Measurements from ENCODE around the gene LANCL1.

LANCL1 gene

DNA sequence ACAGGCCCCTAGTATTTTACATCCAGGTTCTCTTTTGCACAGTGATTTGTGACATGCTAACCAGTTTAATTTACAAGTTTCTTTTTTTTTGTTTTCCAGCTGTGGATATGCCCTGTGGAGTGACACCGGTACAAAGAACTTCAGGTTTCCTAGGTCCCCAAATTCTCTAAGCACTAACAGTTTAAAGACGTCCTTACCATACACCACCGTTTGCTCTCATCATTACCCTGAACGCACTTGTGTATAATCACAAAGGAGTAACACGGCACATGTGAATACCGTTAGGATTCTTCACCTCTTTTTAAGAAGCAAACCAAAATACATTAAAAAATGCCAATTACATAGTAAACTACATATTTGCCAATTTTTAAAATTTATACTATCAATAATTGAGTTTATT, 853 bp downstream of the LANCL1 start:
- H3K36me3 ChIP-seq (ENCODE audit: control insufficient read depth in 2 of 2, insufficient read depth in 1 of 2, low read length in 2 of 2) = peaks cover 27 to 35% of the 10 kb centered on the region in 2 experiments
- CTCF ChIA-PET = interaction anchor here (0.6 to 0.7 kb wide), 3 partner anchors 21 to 114 kb away, joined by 3 read pairs; no protein-coding TSS in a partner anchor
- H3K4me3 ChIP-seq (ENCODE audit: low read depth, low read length) = peak overlapping the region; percentile 80
- H3K27ac ChIP-seq (ENCODE audit: extremely low read depth, low read depth, low read length) = no peak overlapping the region
- POLR2A ChIA-PET = no interaction called here
- no peaks in the 10 kb centered on the region for H3K9me3 ChIP-seq (ENCODE audit: control insufficient read depth, insufficient read depth, low read depth, low read length)
- TF ChIP-seq ZNF341 (tag by site-specific recombination; IDR thresholded peaks at IDR 0.05; ENCODE audit: low read depth) (no peak), ZNF157 (tag by site-specific recombination; IDR thresholded peaks at IDR 0.05) (no peak), ZNF391 (tag by site-specific recombination; IDR thresholded peaks at IDR 0.05; ENCODE audit: borderline replicate concordance, low read depth) (no peak), KLF1 (tag by site-specific recombination; IDR thresholded peaks at IDR 0.05) (no peak), RBAK (tag by site-specific recombination; IDR thresholded peaks at IDR 0.05) (no peak), ZNF132 (tag by site-specific recombination; IDR thresholded peaks at IDR 0.05; ENCODE audit: borderline replicate concordance) (no peak), GLIS2 (tag by site-specific recombination; IDR thresholded peaks at IDR 0.05) (no peak), YY2 (tag by site-specific recombination; IDR thresholded peaks at IDR 0.05) (no peak), ZNF324 (tag by site-specific recombination; IDR thresholded peaks at IDR 0.05) (no peak), GLI2 (tag by site-specific recombination; IDR thresholded peaks at IDR 0.05; ENCODE audit: borderline replicate concordance, low read depth) (no peak), ZNF239 (tag by site-specific recombination; IDR thresholded peaks at IDR 0.05) (no peak), ZNF792 (tag by site-specific recombination; IDR thresholded peaks at IDR 0.05) (no peak)
- TF ChIP-seq, protein P1, sequence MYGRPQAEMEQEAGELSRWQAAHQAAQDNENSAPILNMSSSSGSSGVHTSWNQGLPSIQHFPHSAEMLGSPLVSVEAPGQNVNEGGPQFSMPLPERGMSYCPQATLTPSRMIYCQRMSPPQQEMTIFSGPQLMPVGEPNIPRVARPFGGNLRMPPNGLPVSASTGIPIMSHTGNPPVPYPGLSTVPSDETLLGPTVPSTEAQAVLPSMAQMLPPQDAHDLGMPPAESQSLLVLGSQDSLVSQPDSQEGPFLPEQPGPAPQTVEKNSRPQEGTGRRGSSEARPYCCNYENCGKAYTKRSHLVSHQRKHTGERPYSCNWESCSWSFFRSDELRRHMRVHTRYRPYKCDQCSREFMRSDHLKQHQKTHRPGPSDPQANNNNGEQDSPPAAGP (tag by site-specific recombination; IDR thresholded peaks at IDR 0.05) = no peak
- TF ChIP-seq, protein P2, sequence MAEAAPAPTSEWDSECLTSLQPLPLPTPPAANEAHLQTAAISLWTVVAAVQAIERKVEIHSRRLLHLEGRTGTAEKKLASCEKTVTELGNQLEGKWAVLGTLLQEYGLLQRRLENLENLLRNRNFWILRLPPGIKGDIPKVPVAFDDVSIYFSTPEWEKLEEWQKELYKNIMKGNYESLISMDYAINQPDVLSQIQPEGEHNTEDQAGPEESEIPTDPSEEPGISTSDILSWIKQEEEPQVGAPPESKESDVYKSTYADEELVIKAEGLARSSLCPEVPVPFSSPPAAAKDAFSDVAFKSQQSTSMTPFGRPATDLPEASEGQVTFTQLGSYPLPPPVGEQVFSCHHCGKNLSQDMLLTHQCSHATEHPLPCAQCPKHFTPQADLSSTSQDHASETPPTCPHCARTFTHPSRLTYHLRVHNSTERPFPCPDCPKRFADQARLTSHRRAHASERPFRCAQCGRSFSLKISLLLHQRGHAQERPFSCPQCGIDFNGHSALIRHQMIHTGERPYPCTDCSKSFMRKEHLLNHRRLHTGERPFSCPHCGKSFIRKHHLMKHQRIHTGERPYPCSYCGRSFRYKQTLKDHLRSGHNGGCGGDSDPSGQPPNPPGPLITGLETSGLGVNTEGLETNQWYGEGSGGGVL (tag by site-specific recombination; IDR thresholded peaks at IDR 0.05) = no peak
- H3K4me1 ChIP-seq (ENCODE audit: control insufficient read depth, insufficient read depth, low read length) = no peaks in the 10 kb centered on the region

DNA sequence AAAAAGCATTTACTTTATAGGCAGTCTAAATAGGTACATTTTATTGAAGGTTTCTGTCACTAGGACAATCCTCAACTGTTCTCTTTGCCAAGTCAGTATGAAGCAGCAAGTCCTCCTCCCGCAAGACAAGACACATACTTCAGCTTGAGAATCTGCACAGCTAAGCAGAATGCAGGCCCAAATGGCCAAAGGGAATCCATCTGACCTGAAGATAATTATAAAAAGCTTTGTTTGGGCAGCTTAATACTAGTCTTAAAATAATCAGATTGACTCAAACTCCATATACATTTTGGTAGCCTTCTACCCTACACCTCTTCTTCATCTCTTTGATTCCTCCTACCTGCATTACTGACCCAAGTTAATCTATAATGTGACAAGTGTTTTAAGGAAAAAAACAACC, 1.8 kb downstream of the LANCL1 start:
- POLR2A ChIA-PET = no interaction called here
- H3K9me3 ChIP-seq (ENCODE audit: control insufficient read depth, insufficient read depth, low read depth, low read length) = no peaks in the 10 kb centered on the region
- H3K4me3 ChIP-seq (ENCODE audit: low read depth, low read length) = no peak overlapping the region
- peaks cover 27 to 44% of the 10 kb centered on the region in 2 experiments for H3K36me3 ChIP-seq (ENCODE audit: control insufficient read depth in 2 of 2, insufficient read depth in 1 of 2, low read length in 2 of 2)
- no peak overlapping the region for H3K27ac ChIP-seq (ENCODE audit: extremely low read depth, low read depth, low read length)
- TF ChIP-seq ZNF354C (tag by site-specific recombination; IDR thresholded peaks at IDR 0.05; ENCODE audit: borderline replicate concordance, low read depth) = no peak
- TF ChIP-seq ZNF426 (tag by site-specific recombination; IDR thresholded peaks at IDR 0.05) = peak; percentile 14; the same call in 1 of the 2 replicates
- CTCF ChIA-PET = no interaction called here
- no peaks in the 10 kb centered on the region for H3K4me1 ChIP-seq (ENCODE audit: control insufficient read depth, insufficient read depth, low read length)

DNA sequence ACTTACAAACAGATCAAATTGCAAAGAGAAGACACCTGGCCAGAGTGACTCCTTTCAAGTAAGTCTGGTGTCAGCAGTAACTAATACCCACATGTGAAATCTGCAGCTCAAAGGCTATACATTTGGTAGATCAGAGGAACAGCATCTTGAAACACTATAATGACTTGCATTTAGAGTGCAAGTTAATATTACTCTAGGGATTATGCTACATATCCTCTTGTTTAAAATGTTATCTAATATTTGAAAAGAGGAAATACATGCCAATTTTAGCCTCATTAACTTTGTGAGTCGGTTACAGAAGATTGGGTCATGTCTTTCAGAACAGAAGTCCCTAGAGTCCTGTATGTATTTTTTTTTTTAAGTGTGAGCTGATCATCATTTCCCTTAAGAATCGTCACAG, 15.2 kb downstream of the LANCL1 start:
- H3K36me3 ChIP-seq (ENCODE audit: control insufficient read depth in 2 of 2, insufficient read depth in 1 of 2, low read length in 2 of 2) = peaks cover 8 to 78% of the 10 kb centered on the region in 2 experiments; a peak in 2 of 3 replicates
- H3K4me1 ChIP-seq (ENCODE audit: control insufficient read depth, insufficient read depth, low read length) = 0 out of 2 replicates have a peak, but pooled peaks cover 2% of the 10 kb centered on the region
- POLR2A ChIA-PET = no interaction called here
- H3K27ac ChIP-seq (ENCODE audit: extremely low read depth, low read depth, low read length) = no peak overlapping the region
- no peak overlapping the region for H3K4me3 ChIP-seq (ENCODE audit: low read depth, low read length)
- no peaks in the 10 kb centered on the region for H3K9me3 ChIP-seq (ENCODE audit: control insufficient read depth, insufficient read depth, low read depth, low read length)
- CTCF ChIA-PET = interaction anchor here (0.6 to 1.8 kb wide), 3 partner anchors 15 to 41 kb away, joined by 3 to 8 read pairs (median 6); no protein-coding TSS in a partner anchor
- TF ChIP-seq ZNF677 (tag by site-specific recombination; IDR thresholded peaks at IDR 0.05) = no peak
- no peak for TF ChIP-seq ZNF248 (tag by site-specific recombination; IDR thresholded peaks at IDR 0.05)
- TF ChIP-seq ZFP3 (tag by site-specific recombination; IDR thresholded peaks at IDR 0.05; ENCODE audit: low read depth) = no peak
- no peak for TF ChIP-seq ZNF354C (tag by site-specific recombination; IDR thresholded peaks at IDR 0.05; ENCODE audit: borderline replicate concordance, low read depth)
- TF ChIP-seq ZNF274 (IDR thresholded peaks at IDR 0.05; ENCODE audit: low read length) = no peak
- TF ChIP-seq ZNF274 (tag by site-specific recombination; IDR thresholded peaks at IDR 0.05; ENCODE audit: borderline replicate concordance) = no peak
- no peak for TF ChIP-seq HOXA7 (CRISPR knock-in tag; IDR thresholded peaks at IDR 0.05; ENCODE audit: borderline replicate concordance)
- no peak for TF ChIP-seq ZNF266 (tag by site-specific recombination; IDR thresholded peaks at IDR 0.05; ENCODE audit: low read depth)
- TF ChIP-seq, protein P3, sequence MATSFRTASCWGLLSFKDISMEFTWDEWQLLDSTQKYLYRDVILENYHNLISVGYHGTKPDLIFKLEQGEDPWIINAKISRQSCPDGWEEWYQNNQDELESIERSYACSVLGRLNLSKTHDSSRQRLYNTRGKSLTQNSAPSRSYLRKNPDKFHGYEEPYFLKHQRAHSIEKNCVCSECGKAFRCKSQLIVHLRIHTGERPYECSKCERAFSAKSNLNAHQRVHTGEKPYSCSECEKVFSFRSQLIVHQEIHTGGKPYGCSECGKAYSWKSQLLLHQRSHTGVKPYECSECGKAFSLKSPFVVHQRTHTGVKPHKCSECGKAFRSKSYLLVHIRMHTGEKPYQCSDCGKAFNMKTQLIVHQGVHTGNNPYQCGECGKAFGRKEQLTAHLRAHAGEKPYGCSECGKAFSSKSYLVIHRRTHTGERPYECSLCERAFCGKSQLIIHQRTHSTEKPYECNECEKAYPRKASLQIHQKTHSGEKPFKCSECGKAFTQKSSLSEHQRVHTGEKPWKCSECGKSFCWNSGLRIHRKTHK (tag by site-specific recombination; IDR thresholded peaks at IDR 0.05) = no peak
- TF ChIP-seq, protein P4, sequence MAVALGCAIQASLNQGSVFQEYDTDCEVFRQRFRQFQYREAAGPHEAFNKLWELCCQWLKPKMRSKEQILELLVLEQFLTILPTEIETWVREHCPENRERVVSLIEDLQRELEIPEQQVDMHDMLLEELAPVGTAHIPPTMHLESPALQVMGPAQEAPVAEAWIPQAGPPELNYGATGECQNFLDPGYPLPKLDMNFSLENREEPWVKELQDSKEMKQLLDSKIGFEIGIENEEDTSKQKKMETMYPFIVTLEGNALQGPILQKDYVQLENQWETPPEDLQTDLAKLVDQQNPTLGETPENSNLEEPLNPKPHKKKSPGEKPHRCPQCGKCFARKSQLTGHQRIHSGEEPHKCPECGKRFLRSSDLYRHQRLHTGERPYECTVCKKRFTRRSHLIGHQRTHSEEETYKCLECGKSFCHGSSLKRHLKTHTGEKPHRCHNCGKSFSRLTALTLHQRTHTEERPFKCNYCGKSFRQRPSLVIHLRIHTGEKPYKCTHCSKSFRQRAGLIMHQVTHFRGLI (tag by site-specific recombination; IDR thresholded peaks at IDR 0.05) = no peak
- no peak for TF ChIP-seq ZBTB7A (tag by site-specific recombination; IDR thresholded peaks at IDR 0.05; ENCODE audit: low read depth)
- TF ChIP-seq ZNF596 (tag by site-specific recombination; IDR thresholded peaks at IDR 0.05) = no peak
- TF ChIP-seq GLI4 (tag by site-specific recombination; IDR thresholded peaks at IDR 0.05) = no peak
